SK-N-SH treated with all-trans-retinoic acid at 6 μM for 48 hours (cell line): ENCODE results near the gene PLCH2.

ENCODE experiments used
- ESRRG ChIP-seq: fragments of 250-450 bp; sonication (Bioruptor Pico); IDR thresholded peaks from 2 replicates; pipeline ENCODE4 v1.6.1; 2021; ENCODE audit warnings: mild to moderate bottlenecking
- ISL1 ChIP-seq: fragments of 250-450 bp; sonication (Bioruptor Pico); IDR thresholded peaks from 2 replicates; pipeline ENCODE4 v2.1.2; 2022; ENCODE audit warnings: mild to moderate bottlenecking, moderate library complexity
- PATZ1 ChIP-seq: fragments of 250-450 bp; sonication (Bioruptor Pico); IDR thresholded peaks from 2 replicates; pipeline ENCODE4 v1.8.0; 2020; ENCODE audit warnings: mild to moderate bottlenecking, moderate library complexity, borderline replicate concordance
- POU6F1 ChIP-seq: fragments of 250-450 bp; sonication (Bioruptor Pico); IDR thresholded peaks from 2 replicates; pipeline ENCODE4 v1.8.0; 2021; ENCODE audit warnings: low read depth, mild to moderate bottlenecking, moderate library complexity, borderline replicate concordance
- RARB ChIP-seq: fragments of 250-450 bp; sonication (Bioruptor Pico); IDR thresholded peaks from 2 replicates; pipeline ENCODE4 v1.8.0; 2021; ENCODE audit warnings: mild to moderate bottlenecking, moderate library complexity
- SNAI2 ChIP-seq: fragments of 250-450 bp; sonication (Bioruptor Pico); IDR thresholded peaks from 2 replicates; pipeline ENCODE4 v1.5.0; 2020; ENCODE audit warnings: mild to moderate bottlenecking, moderate library complexity
- TOX ChIP-seq: fragments of 250-450 bp; sonication (Bioruptor Pico); IDR thresholded peaks from 2 replicates; pipeline ENCODE4 v1.8.0; 2021; ENCODE audit warnings: mild to moderate bottlenecking, moderate library complexity, borderline replicate concordance
- TSHZ2 ChIP-seq: fragments of 250-450 bp; sonication (Bioruptor Pico); IDR thresholded peaks from 2 replicates; pipeline ENCODE4 v1.5.0; 2020; ENCODE audit warnings: mild to moderate bottlenecking, moderate library complexity
- ZFP3 ChIP-seq: fragments of 250-450 bp; sonication (Bioruptor Pico); IDR thresholded peaks from 2 replicates; pipeline ENCODE4 v1.5.0; 2020; ENCODE audit warnings: mild to moderate bottlenecking, moderate library complexity
- ZFP30 ChIP-seq: fragments of 450-650 bp; formaldehyde crosslinking; IDR thresholded peaks from 2 replicates; pipeline ENCODE4 v1.5.0; 2022; ENCODE audit warnings: mild to moderate bottlenecking, moderate library complexity
- ZNF565 ChIP-seq: fragments of 450-650 bp; formaldehyde crosslinking; conservative IDR thresholded peaks from 2 replicates; pipeline ENCODE4 v1.5.0; 2020; ENCODE audit warnings: low read depth, mild to moderate bottlenecking, moderate library complexity
- ZNF70 ChIP-seq: fragments of 450-650 bp; formaldehyde crosslinking; IDR thresholded peaks from 2 replicates; pipeline ENCODE4 v1.5.0; 2020; ENCODE audit warnings: mild to moderate bottlenecking, moderate library complexity

- TF ChIP-seq TSHZ2 (CRISPR knock-in tag) (no peak), ISL1 (CRISPR knock-in tag) (no peak), ZFP3 (CRISPR knock-in tag) (no peak), TOX (CRISPR knock-in tag) (no peak), ZNF565 (CRISPR knock-in tag) (no peak), SNAI2 (CRISPR knock-in tag) (no peak), RARB (no peak), PATZ1 (CRISPR knock-in tag) (no peak), POU6F1 (CRISPR knock-in tag) (no peak), ZFP30 (CRISPR knock-in tag) (no peak), ESRRG (CRISPR knock-in tag) (no peak), ZNF70 (no peak)
Measured at GRCh38 chr1:2528966-2529783, 53.1 kb downstream of the PLCH2 start.
